Adipose tissue (tissue), 3 donors: ENCODE results near the gene ITPR1. TPM values are rescaled to one million over a fixed set of nuclear protein-coding genes. Genes with fewer than 3 reads are reported as not detected.

ENCODE experiments used
- H3K27ac ChIP-seq: one replicate; pipeline ENCODE4 v1.5.1; 2013; ENCODE audit warnings: low read depth, low read length
- WGBS, 3 donors: extraction: QIAGEN DNeasy Blood & Tissue Kit; methylation state at CpG; one replicate each; pipeline ENCODE4 v1.1.7; 2013; 5-methylcytosine and 5-hydroxymethylcytosine counted together
- polyA plus RNA-seq, 3 donors: library from polyadenylated mRNA; stranded (reverse); fragments of 200-250 nt; gene quantifications; one replicate each; pipeline ENCODE4 v1.2.3, GENCODE V29; 2013
- donor health status: healthy with polysubstance abuse.
- donor health status: Bipolar disorder and iron deficiency.
- donor health status: healthy.

The ITPR1 gene
- polyA plus RNA-seq, 3 donors, result 3.5 to 14.2 (median 9.7) TPM

DNA sequence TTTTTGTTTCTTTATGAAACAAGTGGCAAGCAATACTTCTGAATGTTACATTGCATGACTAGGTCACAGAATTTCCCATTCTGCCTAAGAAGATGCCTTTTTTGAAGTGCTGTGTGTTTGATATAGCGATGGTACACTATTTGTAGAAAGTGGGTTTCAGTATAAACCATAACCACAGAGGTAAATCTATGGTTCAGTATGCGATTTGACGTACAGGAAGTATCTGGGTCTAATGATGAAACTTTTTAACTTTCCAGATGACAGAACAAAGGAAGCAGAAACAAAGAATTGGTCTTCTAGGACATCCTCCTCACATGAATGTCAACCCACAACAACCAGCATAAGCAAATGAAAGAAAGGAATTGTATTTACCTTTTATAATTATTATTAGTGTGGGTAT is 352.7 kb downstream of the ITPR1 start:
- H3K27ac ChIP-seq, result no peak overlapping the region
- WGBS, 3 donors, result 47 to 82% (median 55%) methylated on average over 3 of the region's 3 CpGs

DNA sequence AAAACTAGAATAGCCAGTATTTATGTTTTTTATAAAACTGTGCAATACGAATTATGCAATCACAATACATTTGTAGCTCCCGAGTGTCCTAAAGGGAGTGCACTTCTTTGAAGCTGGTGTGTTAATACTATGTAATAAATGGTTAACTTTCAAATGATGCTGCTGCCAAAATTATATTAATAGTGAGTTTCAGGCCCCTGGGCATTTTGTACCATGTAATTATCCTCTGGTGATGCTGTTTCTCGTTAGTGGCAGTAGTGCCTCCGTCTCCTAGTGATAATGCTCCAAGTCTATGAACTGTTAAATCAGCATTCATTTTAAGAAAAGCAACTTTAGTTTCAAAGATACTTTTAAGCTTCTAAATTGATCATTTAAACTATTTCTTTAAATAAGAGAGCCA is 353.4 kb downstream of the ITPR1 start:
- WGBS, 3 donors, result 70 to 91% (median 77%) methylated on average over 4 of the region's 4 CpGs
- H3K27ac ChIP-seq, result no peak overlapping the region

DNA sequence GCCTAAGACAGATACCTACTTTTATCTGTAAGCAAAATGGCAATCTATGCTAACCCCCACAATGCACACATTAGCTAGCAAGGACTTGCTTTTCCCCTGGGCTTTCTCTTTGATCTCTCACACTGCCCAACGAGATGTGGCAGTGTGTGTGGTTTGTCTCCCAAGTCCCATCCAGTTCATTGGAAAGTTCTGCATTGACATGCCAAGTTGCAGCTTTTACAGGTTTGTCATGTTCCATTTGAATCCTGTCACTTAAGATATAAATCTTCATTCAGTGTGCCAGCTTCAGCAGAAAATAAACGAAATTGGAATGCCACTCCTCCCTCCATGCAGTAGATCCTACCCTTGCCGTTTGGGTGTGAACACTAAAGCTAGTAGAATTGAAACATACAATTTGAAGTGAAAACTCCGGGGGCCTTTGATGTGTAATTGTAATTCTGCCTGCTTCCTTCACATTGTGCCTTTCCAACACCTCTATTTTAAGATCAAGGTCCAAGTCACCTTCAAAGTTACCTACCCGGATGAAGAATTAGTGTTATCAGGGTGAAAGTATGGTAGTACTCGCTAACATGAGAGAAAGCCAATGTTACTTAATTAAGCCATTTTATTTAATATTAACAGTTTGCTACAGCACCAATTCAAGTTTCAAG is 355.2 kb downstream of the ITPR1 start:
- 31 to 78% (median 76%) methylated on average over 6 of the region's 6 CpGs for WGBS, 3 donors
- H3K27ac ChIP-seq, result no peak overlapping the region

DNA sequence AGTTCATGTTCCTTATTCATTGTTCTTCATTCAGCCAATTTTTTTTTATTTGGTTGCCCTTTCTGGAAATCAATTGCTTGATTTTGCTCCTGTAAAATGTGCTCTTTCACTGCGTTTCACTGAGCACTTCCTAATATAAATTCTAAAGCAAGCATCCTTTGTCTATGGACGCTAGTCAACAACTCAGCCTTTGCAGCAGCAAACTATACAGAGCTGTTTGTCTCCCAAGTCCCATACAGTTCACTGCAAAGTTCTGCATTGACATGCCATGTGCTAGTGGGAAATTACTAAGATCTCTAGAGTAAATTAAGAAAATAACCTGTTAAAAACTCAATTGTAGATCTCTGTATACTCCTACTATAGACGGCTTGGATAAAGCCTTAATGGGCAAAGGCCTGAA is 356.0 kb downstream of the ITPR1 start:
- 80 to 84% (median 81%) methylated on average over 3 of the region's 3 CpGs for WGBS, 3 donors
- H3K27ac ChIP-seq, result no peak overlapping the region

DNA sequence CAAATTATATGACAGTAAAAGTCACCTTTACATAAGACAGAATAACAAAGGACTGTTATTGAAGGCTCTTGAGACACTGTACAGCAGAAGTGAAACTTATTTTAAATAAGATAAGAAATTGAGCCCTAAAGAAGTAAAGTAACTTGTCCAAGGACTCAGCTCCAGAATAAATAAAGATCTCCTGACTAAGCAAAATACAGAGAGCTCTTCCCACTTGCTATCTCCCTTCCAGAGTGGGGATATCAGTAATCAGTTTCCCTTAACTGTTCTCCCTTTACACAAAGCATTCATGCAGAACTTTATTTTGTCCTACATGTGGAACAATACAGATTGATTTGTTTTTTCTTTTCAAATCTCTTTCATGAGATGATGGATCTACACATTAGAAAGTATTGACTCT is 356.6 kb downstream of the ITPR1 start:
- H3K27ac ChIP-seq, result no peak overlapping the region

DNA sequence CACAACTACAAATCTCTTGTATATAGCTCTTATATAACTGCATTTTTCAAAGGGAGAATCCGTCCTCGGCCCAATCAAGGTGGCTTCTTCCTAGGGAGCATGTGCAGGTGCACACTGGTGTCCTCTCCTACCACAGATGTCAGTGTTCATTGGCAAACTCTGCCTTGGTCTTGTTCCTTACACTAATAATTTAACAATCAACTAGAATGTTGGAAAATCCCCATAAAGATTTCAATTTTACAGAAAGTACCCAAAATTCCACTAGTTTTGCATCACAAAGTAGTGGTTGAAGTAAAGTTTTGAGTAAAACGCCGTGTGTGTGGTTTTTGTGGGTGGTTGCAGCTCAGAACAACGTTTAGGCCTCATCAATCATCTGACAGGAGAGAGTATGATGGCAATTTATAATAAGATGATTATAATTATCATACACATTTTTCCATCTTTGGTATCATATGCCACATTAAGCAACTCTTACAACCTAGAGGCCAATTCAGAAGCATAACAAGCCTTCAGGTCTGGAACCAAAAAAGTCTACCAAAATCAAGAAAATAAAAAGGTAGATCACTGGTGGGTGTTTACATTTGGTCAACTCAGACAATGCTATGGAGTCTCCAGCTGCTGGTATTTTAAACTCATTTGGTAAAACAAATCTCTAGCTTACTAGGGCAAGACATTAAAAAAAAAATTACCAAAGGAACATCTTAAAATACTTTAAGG is 357.2 kb downstream of the ITPR1 start:
- H3K27ac ChIP-seq, result no peak overlapping the region
- WGBS, 3 donors, result 61 to 74% (median 70%) methylated on average over 5 of the region's 5 CpGs

DNA sequence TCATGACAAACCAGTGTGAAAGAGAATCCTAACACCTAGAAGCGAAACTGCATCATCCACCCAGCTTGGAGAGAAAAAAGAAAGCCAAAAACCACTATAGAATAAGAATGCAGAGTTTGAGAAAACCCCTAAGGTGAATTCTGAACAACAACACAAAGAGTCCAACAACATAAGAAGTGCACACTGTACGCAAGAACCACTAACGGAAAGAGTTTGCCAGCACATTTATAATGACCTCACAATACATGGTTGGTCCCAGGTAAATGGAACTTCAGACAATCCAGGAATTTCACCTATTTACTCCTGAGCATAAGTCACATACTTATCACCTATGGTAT is 357.7 kb downstream of the ITPR1 start:
- no peak overlapping the region for H3K27ac ChIP-seq
- WGBS, 3 donors, result 89 to 96% (median 93%) methylated on average over 3 of the region's 3 CpGs

DNA sequence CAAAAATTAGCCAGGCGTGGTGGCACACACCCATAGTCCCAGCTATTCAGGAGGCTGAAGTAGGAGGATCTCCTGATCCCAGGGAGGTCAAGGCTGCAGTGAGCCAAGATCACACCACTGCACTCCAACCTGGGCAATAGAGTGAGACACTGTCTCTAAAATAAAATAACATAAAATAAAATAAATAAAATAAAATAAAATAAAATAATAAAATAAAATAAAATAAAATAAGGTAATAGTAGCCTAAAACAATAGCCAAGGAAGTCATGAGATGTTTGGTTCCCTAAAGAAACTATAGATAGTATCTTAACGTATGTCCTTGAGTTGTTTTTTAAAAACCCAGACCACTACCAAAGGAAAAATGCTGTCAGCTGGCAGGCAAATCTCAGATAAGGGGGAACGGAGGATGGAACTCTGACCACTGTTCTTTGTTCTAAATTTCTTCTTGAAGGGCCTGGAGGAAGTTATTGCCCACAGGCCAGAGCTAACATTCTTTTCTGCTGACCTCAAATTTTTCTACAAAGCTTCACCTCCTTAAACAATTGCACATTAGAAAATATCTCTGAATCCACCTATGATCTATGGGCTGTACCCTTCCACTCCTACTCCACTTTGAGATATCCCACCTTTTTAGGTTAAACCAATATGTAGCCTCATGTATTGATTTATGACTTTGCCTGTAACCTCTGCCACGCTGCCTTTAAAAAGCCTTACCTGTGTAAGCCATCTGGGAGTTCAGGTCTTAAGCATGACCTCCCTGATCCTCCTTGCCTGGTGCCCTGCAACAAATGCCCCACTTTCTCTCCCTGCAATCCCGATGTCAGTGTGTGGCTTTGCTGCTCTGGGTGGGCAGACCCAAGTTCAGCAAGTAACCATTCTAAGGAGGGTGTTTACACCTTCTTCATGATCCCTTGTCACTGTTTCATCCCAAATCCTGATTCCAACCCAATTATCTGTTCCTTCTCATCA is 359.9 kb downstream of the ITPR1 start:
- no peak overlapping the region for H3K27ac ChIP-seq
- WGBS, 3 donors, result 68% methylated on average over 5 of the region's 5 CpGs

DNA sequence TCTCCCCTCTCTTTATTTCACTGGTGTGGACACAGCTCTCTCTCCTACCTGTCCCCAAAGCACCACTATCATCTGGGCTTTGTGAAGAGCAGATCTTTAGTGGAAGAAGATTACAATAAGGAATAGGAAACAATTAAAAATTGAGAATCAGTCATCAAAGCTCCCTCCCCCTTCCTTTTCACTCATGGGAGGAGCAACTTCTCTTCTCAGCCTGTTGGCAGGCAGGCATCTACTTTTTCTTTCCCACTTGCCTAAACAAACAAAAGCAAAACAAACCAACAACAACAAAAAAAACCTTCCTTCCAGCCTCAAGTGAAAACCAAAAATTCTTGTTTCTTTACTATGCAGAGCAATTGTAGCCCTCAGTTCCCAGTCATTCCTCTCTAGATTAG is 360.6 kb downstream of the ITPR1 start:
- H3K27ac ChIP-seq, result no peak overlapping the region

DNA sequence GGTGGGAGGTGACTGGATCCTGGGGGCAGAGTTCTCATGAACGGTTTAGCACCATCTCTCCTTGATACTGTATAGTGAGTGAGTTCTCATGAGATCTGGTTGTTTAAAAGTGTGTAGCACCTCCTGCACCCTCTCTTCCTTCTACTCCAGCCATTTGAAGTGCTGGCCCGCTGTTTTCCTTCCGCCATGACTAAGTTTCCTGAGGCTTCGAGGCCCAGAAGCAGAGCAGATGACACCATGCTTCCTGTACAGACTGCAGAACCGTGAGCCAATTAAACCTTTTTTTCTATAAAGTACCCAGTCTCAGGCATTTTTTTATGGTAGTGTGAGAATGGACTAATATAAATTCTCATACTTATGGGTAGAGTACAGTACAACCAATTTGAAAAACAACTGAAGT is 362.5 kb downstream of the ITPR1 start:
- 55 to 88% (median 60%) methylated on average over 5 of the region's 5 CpGs for WGBS, 3 donors
- no peak overlapping the region for H3K27ac ChIP-seq

DNA sequence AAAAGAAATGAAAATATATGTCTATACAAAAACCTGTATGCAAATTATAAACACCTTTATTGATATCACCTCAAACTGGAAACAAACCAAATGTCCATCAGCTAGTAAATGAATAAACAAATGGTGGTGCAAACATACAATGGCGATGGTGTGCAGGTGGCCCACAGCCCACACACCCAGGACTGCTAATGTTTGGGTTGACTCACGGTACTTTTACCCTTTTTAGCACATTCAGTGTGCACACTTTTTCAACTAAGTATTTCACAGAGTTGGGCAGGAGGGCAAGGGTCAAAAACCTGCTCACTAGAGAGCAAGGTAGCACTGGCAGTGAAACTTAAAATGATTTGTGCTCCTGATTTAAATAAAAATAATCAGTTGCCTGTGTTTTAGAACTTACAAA is 363.0 kb downstream of the ITPR1 start:
- no peak overlapping the region for H3K27ac ChIP-seq
- 21 to 48% (median 47%) methylated on average over 2 of the region's 2 CpGs for WGBS, 3 donors

DNA sequence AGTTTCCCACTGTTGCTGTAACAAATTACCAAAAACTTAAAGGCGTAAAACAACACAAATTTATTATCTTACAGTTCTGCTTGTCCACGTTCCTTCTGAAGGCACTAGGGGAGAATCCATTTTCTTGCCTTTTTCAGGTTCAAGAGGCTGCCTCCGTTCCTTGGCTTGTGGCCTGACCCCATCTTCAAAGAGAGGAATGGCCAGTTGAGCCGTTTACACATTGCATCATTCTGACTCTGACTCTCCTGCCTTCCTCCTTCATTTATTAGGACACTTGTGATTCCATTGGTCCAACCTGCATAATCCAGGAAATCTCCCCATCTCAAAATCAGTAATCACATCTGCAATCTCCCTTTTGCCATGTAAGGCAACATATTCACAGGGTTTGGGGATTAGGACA is 363.4 kb downstream of the ITPR1 start:
- no peak overlapping the region for H3K27ac ChIP-seq
- WGBS, 3 donors, result 78 to 82% (median 81%) methylated on average over 4 of the region's 4 CpGs

DNA sequence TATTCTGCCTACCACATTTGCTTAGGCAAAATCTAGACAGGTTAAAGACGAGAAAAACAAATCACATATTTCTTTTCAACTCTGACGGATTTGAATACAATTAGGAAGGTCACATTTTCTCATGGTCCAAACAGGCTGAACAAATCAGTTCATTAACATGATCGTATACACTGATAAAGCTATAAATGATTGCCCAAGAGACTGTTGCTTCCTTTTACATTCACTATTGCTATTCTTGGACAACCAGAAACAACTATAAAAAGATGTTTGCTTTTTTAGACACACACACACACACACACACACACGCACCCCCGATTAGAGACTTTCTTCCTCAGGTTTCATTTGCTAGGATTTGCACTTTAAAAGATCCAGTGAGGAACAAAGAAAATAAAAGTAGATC is 363.8 kb downstream of the ITPR1 start:
- 50 to 55% (median 55%) methylated on average over 5 of the region's 5 CpGs for WGBS, 3 donors
- no peak overlapping the region for H3K27ac ChIP-seq

DNA sequence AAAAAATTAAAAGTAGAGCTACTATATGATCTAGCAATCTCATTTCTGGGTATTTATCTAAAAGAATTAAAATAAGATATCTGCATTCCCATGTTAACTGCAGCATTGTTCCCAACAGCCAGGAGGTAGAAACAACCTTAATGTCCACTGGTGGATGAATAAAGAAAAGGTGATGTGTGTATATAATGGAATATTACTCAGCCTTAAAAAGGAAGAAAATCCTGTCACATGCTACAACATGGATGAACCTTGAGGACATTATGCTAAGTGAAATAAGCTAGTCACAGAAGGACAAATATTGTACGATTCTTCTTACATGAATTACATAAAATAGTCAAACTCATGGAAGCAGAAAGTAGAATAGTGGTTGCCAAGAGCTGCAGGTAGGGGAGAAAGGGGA is 366.6 kb downstream of the ITPR1 start:
- no peak overlapping the region for H3K27ac ChIP-seq
- 85 to 96% (median 94%) methylated on average over 1 of the region's 1 CpG for WGBS, 3 donors

DNA sequence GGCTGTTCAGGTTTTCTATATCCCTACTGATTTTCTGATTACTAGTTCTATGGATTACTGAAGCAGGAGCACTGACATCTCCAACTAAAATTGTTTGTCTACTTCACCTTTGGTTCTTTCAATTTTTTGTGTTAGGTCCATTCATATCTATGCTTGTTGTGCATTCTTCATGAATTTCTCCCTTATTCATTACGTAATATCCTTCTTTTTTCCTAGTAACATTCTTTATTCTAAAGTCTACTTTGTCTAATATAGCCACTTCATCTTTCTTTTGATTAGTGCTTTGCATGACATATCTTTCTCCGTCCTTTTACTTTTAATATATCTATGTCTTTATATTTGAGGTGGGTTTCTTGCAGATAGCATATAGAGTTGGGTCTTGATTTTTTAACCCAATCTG is 369.8 kb downstream of the ITPR1 start:
- no peak overlapping the region for H3K27ac ChIP-seq
- WGBS, 3 donors, result 93 to 99% (median 96%) methylated on average over 2 of the region's 2 CpGs

DNA sequence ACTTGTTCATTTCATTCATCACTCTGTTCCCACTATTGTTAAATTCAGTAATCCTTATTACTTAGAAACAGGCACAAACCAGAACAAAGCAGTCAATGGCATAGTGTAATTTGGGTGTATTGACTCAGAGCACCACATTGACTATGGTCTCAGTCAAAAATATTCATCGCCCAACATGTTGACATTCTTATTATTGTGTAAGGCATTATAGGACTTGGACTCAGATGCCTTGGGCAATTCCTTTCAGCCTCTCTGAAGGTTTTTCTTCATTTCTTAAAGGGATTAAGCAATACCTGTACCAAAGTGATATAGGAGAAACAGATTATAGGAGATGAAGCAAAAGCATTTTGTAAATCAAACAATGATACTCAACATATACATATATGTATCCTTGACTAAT is 371.4 kb downstream of the ITPR1 start:
- H3K27ac ChIP-seq, result no peak overlapping the region
- 55 to 100% (median 76%) methylated on average over 1 of the region's 1 CpG for WGBS, 3 donors

DNA sequence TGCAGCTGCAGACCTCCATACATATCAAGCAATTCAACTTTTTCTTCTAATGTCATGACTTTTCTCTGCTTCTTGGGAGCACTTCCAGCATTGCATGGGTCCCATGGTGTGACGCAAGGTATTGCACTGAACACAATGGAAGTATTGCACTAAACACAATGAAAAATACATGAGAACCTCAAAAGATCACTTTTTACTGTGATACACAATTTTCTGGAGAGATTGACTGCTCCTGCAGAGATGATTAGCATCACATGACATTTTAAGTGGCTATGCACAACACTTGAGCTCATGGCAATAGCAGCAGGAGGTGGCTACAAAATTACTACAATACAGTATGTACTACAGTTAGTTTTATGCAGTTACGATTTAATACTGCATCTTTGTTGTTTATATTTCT is 372.6 kb downstream of the ITPR1 start:
- WGBS, 3 donors, result 78 to 95% (median 80%) methylated on average over 2 of the region's 2 CpGs

DNA sequence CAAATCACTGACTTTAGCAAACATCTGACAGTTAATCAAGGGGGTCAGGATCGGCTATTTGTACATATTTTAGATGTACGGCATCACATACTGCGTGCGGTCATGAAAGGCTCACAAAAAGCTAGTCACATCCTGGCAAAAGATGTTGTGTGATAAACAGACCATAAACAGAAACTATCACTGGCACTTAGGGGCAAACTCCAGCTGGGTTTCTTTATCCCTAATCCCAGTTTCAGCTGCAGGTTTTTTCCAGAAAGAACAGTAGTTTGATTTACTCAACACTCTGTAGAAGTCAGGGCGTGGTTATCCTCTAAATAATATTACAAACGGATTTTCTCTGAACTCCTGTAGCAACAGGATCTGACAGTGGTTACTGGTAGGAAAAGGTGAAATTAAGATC is 373.7 kb downstream of the ITPR1 start:
- 31 to 49% (median 46%) methylated on average over 6 of the region's 6 CpGs for WGBS, 3 donors
- no peak overlapping the region for H3K27ac ChIP-seq

More for the DNA sequence above, 372.6 kb downstream of the ITPR1 start:
- H3K27ac ChIP-seq, result no peak overlapping the region

DNA sequence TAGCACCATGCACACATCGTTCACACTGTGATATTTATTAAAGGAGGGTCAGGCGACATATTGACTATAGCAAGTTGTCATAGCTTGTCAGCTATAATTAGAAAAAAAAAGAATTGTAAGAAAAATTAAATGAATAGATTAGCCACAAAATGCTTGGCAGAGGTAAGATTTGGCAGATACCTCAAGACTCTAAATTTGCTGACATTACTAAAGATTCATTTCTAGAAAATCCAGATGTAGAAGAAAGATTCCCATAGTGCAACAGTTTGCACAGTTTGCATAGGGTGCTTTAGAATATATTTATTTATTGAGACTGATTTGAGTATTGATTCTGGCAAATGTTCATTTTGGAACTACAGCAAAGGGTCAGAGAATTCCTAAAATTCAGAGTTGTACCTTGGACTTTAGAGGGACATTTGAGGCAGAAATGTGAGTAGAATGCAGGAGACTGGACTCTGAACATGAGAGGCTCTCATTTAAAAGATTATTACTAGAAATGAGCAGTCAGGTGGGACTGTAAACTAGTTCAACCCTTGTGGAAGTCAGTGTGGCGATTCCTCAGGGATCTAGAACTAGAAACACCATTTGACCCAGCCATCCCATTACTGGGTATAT is 384.1 kb downstream of the ITPR1 start:
- 65 to 86% (median 80%) methylated on average over 3 of the region's 3 CpGs for whole genome bisulfite sequencing, 3 donors

More for the DNA sequence above, 384.1 kb downstream of the ITPR1 start:
- no peak overlapping the region for H3K27ac ChIP-seq
